HG03457 (cell line): ENCODE results near the gene UBXN1.
A peak's percentile ranks its signal among the peaks of the same experiment; 100 is the strongest.

Experiments
- ATAC-seq: cut with Tn5 transposase; IDR thresholded peaks from one replicate; pipeline ENCODE4 v1.9.1; 2021; ENCODE audit warnings: moderate number of reproducible peaks; ENCODE audit not compliant: unreplicated experiment

UBXN1 gene, protein sequence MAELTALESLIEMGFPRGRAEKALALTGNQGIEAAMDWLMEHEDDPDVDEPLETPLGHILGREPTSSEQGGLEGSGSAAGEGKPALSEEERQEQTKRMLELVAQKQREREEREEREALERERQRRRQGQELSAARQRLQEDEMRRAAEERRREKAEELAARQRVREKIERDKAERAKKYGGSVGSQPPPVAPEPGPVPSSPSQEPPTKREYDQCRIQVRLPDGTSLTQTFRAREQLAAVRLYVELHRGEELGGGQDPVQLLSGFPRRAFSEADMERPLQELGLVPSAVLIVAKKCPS

DNA sequence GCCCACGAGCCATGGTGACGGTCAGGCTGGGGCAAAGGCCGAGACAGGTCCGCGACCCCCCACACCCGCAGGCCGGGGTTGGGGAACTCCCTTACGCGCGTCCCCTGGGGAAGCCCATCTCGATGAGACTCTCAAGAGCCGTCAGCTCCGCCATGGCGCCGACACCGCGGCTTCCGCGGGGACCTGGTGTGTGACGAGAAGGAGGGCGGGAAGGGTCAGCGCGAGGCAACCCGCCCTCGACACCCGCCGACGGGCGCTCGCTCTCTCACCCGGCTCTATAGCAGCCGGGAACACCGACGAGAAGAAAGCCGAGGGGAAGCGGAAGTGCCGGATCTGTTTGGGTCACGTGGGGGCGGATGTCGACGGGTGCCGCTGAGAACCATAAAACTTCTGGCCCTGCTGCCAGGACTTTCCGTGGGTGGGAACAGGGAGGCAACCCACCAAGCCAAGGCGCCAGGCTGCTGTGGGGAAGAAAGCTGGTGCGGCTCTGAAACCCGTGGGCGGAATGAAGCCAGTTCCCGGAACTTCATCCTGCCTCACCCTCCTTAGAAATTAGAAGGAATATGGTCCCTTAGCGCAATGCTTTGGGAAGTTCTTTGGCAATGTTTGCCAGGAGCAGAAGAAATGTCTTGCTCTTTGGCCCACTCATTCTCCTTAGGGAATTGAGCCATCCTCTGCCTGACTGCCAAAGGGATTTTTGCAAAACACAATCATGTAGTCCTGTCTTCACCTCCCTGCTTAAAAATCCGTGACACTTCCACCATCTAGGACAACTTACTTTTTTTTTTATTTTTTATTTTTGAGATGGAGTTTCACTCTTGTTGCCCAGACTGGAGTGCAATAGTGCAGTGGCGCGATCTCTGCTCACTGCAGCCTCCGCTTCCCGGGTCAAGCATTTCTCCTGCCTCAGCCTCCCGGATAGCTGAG is at the start of gene UBXN1:
TSS of gene UBXN1 (minus strand) at position 304 of the 927 bp plus-strand sequence. CDS start at position 154, 150 bp downstream.
- no peak for ATAC-seq

DNA sequence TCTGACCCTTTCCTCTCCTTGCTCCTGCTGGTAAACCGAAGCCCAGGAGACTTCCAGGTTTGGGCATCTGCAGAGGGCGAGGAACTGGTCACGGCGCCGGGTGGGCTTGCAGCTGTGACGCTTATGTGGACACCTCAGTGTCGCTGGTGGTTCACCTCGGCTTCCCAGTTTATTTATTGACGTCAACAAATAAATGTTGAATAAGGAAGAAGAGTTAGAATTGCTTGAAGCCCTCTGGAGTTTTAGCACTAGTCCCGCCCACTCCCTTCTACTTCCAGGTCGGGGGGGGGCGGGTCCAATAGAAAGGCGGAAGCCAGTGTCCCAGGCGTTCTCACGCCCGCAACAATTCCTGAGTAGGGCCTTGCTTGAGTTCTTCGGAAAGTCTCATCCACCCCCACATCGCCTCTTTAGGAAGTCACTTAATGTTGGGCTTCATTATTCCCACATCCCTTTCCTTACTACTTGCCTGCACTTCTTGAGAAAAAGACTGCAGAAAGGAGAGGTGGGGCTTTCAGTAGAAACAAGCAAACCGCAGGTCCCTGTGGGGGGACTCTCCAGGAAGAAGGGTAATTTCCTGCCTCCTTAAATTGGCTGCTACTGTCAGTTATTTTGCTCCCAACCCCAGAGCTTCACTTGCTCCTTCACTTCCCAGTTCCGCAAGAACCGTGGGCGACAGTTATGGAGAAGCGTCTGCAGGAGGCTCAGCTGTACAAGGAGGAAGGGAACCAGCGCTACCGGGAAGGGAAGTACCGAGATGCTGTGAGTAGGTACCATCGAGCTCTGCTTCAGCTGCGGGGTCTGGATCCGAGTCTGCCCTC is 49.5 kb upstream of the UBXN1 start, which contains the start of gene TTC9C:
TSS of gene TTC9C (plus strand) at position 316 of the 818 bp plus-strand sequence. CDS start at position 679, 363 bp downstream.
- no peak for ATAC-seq

DNA sequence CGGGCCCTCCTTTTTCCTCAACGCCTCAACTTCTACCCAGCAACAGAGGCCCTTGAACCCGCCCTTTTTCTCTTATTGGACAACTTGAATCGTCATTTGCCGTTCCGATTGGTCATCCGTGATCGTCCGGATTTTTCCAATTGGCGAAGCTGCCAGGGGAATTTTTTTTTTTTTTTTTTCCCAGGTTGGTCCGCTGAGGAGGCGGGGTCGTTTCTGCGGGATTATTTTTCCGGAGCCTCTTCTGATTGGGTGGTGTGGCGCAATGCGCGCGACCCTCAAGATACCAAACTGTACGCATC is 48.9 kb upstream of the UBXN1 start:
- peak; percentile 42 for ATAC-seq

DNA sequence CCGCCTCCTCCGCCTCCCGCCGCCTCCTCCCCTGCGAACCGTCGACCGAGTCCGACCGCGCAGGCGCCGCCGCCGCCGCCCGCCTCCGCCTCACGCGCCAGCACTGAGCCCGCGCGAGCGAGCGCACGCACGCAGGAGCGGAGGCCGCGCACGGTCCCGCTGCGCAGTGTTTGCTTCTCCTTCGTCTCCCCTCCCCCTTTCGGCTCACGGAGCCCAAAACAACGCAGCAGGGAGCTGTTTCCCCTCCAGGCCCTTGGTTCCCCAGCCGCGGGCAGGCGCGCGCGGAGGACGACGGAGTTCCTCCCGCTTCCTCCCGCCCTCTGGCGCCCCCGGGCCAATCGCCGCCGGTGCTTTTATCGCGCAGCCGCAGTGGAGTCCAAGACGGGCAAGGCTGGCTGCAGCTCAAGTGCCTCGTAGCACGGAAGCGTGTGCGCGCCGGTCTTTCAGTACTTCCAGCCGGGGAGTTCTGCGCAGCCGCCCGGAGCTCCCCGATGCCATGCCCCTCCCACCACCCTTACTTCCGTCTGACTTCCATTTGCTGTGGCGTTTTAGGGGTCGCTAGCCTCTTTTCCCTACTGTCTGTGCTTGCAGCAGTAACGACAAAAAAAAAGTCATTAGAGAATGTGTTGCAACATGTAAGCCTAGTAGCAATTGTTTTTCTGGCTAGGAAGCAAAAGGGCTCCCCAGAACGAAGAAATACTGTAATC is 48.4 kb upstream of the UBXN1 start, which contains the start of gene HNRNPUL2:
TSS of gene HNRNPUL2 (minus strand) at position 293 of the 707 bp plus-strand sequence. CDS start 301 bp downstream, outside the sequence.
- peak; percentile 51 for ATAC-seq

DNA sequence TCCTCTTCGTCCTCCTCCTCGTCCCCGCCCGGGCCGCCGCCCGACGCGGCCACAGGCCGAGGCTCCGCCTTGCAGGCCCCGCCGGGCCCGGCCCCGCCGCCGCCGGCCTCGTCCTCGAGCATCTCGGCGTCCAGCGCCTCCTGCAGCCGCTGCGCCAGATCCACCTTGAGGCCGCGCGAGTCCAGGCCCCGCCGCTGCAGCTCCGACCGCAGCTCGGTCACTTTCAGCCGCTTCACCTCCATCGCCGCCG is 48.0 kb upstream of the UBXN1 start:
- no peak for ATAC-seq

DNA sequence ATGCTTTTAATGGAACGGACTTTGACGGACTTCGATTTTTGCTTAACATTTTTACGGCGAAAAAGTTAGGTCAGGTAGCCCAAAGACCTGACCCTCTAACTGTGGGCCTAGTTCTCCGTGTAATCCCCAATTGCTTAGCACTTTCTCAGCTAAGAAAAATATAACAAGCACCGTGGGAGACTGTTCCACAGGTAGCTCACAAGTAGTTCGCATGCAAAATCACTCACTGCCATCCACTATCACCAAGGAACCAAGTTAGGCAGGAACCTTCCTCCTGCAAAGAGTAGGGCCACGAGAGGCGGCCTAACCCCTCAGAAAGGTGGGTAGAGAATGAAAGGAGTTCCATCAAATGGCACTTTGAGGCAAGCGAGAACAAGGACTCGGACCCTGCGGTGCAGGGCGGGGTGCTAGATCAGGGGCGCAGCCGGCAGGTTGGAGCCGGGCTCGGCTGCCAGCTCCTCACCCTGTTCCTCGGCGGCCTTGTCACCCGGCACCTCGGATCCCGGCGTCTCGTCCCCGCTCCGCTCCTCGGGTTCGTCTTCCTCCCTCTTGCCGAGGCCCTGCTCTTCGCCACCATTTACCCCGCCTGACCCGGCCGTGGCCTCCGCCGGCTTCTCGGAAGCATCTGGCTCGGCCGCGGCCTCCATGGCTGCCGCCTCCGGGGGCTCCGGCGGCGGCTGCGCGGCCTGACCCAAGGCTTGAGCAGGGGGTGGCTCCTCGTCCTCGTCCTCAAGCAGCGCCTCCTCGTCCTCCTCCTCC is 47.5 kb upstream of the UBXN1 start:
- peak; percentile 1 for ATAC-seq

DNA sequence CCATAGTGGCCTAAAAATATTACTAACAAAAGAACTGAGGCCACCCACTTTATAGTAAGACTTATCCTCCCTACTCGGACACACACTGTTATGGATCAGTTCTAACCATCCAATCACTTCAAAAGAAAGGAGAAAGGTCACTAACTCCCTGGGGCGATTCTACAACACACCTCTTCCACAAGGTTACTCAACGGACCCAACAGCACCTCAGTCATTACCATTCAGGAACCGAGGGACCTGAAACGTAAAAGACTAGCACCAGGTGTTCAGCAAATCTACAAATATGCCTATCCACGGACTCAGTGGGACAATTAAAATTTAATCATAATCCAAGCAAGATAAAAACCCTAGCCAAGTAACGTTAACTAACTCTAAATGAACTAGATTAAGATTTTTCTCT is 46.8 kb upstream of the UBXN1 start:
- ATAC-seq, result no peak

DNA sequence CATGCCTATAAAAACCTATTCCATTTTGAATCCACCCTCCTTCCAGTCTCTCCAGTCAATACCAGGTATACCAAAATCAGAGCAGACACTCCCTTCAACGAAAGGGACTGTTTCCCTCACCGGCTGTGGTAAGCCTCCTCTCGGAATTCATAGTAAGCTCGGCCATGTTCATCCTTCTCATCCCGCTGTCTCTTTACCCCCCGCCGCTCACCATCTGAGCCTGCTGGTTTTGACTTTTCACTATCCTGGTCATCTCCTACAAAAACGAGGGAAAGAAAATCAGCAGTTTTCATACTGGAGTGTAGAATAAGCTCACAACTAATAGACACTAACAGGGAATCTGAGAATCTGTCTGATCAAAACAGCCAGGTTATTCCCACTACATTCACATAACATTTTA is 45.3 kb upstream of the UBXN1 start:
- no peak for ATAC-seq

DNA sequence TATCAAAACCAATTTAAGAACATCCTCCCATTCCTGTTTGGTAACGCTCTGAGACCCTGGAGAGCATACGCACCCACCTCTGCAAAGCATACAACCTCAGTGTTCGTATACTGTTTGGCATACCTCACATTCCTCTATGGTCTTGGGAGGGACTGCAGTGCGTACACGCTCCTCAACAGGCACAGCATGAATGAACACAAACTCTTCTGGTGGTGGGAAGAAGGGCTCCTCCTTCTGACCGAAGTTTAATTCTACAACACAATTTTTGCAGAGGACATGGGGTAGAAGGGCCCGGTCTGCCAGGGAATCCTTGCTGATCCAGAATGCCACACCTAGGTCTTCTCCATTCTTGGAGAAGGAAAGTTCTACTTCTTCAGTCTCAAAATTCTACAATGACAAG is 43.1 kb upstream of the UBXN1 start:
- no peak for ATAC-seq

DNA sequence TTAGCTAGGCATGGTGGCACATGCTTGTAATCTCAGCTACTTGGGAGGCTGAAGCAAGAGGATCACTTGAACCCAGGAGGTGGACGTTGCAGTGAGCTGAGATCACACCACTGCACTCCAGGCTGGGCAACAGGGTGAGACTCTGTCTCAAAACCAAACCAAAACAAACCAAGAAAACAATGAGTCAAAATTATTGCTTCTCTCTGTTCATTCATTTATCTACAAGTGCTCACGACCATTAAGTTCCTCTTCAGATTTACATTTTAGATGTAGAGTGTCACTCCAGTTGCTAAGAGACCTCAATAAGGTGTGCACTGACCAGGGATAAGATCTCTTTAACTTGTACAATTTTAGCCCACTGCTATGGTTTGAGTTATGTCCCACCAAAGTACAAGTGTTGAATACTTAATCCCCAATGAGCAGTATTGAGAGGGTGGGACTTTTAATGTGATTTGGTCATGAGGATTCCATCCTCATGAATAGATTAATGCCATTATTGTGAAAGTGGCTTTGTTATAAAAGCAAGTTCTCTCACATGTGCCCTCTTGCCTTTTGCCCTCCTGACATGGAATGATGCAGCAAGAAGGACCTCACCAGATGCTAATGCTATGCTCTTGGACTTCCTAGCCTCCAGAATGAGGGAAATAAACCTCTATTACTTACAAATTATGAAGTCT is 40.6 kb upstream of the UBXN1 start:
- ATAC-seq, result no peak

DNA sequence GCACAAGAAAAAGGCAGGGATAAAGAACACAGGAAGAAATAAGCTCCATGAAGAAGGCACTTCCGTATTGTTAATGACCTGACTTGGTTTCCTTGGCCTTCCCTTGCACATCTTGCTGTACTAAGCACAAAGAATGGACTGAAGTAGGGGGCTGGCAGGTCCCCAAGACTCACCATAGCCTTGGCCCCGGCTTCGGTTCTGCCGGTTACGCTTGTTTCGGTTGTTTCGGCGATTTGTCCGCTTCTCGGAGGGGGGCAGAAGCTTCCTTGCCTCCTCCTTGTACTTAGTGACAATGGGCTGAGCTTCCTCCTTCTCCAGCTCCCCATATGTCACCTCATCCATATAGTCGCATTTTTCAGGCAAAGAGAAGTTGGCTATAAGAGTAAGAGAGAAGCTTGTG is 37.9 kb upstream of the UBXN1 start:
- ATAC-seq, result no peak

DNA sequence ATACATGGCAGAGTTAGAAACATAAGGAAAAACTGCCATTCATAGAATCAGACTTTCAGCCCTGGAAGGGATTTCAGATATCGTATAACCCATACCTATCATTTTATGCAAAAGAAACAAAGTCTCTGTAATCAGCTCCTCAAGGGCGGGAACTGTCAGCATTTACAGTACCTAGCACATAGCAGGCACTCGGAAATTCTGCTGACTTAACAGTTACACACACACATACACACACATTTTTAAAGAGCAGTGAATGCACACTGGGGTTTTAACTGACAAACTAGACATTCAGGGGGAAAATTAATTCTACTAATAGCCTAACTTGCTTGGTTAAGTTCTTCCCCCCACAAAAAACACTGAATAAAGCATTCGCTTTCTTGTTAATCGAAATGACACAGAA is 37.3 kb upstream of the UBXN1 start:
- no peak for ATAC-seq

DNA sequence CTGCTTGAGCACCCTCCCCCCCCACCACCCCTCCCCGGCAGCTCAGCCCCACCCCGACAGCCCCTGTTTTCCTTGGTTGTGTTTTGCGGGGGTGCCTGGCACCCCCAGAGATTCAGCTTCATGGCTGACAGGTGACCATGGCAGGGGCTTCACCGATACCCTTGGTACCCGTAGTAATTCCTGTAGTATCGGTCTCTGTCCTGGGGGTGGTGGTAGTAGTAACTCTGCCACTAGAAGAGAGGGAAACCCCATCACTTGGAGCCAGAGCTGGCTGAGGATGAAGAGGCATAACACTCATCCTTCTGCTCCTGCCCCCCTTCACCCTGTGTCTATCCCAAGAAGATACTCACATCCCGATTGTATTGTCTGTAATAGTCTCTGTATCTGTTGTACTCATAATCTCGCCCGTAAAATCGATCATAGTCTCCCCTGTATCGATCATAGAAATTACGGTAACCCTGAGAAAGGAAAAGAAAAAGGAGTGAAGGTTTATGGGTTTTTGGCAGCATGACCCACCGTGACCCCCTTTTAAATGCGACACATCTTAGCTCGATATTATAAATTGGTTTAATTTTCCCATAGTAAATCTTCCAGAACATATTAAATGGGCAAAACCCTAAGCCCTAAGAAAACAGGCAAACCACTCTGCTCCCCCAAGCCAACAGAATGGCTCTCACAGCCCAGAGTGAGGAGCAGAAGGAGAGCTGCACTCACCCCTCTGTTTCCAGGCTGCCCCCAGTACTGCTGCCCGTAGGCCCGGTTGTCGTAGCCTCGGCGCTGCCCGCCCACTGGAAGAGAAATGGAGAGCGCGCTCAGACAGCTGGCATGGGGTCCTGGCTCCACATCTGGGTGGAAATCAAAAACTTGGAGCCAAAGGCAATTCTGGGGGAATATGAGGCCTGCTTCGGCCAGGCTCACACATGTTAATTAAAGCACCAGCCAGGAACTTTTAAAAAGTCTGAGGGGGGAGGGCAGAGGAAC is 36.6 kb upstream of the UBXN1 start:
- ATAC-seq, result no peak

DNA sequence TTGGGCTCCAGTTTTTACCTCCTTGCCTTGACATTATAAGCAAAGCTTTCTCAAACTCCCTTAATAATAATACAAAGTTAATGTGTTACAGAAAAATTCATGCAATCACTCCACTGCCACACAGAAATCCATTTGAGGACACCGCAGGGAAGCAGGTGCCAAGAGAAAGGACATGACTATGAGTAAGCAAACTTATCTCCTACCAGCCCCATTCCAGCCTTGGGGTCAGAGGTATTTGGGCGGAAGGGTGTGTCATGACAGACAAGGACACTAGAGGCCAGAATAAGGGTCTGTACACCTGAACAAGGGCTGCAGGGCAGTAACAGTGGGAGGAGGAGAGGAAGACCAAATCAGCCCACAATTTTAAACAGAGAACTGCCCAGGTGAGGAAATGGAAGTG is 34.5 kb upstream of the UBXN1 start:
- ATAC-seq, result no peak

DNA sequence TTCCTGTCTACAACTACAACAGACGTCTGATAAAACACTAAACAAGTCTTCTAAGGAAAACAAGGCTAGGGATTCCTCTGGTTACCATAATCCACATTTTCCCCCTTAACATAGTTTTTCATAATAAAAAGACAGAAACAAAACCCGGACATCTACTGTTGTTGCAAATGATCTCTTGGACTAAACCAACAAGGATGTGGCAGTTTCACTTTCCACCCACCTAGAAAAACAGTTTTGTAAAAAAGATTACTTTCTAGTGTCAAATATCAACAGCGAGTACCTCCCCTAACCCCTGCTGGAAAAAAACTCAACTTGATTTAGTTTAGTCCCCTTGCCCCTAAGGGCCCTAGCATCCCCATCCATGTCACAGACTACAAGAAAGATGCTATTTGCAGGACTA is 34.0 kb upstream of the UBXN1 start:
- ATAC-seq, result no peak

DNA sequence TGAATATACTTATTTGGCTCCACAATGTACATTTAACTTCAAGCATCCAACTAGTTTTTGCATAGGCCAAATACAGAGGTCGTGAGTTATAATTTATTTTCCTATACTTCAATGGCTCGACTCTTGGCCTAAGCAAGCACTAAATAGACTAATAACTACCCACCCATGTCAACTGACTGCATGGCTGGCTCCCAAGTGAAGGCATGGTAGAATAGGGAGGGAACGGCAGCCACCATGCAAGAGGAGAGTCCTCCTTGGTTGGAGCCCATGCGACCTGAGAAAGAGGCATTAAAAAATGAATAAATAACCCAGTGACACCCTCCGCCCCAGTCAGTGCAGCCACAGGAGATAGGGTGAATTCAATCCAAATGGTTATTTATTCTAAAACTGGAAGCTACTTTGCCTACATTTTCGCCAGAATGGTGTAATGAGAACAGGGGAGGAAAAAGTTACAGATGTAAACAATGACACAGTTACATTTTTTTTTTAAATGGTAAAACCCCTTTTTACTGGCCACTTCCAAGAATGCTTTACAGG is 33.5 kb upstream of the UBXN1 start:
- ATAC-seq, result no peak

DNA sequence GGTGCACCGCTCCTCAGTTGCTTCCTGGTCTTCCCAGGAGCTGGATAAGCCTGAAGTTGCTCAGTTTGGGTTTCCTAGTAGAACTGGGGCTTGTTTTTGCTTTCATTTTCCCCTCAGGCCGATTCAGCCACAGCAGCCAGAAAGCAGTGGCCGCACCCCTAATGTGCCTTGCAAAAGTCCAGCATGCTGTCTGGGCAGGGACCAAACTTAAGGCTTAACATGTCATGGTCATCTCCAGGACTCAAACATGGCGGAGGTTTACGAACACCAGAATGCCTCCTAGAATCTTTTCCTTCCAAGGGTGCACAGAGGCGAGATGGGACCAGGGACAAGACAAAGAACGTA is 31.1 kb upstream of the UBXN1 start:
- ATAC-seq, result no peak

DNA sequence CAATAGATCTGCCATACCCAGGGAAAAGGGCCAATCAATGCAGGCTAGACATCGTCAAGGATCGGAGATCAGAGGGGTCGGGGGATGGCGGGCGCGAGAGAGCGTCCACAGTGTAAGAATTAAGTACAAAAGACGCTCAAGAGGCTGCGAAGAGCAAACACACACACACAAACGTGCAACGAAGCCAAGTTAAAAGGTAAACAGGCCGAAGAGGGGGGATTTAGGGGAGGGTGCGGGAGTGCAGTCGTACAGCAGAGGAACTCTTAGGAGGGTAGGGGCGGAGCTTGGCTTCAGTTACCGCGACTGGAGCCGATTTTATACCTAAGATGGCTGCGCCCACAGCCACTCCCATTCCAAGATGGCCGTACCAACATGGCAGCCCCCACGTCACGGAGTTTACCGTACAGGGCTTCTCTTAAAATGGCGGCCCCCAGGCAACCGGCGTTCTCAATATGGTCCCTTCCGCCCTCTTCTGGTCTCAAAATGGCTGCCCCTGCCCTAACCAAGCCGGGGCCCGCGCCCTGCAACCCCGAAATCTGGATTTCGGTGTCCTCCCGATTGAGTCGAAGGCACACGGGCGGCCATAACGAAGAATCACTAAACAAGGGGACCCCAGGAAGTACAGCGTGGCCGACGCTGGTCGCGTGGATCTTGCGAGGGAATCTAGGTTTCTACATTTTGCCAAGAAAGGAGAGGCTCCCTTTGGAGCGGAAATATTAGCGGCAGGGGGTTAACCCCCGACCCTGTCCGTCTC is 30.6 kb upstream of the UBXN1 start:
- ATAC-seq, result peak; percentile 44
